ACC112 (cell line): Measurements from ENCODE around the gene ALKBH5.
"Not testable (repeated sequence)": the region's sequence is repeated elsewhere in the genome, so short reads cannot be mapped to it uniquely, and the experiment has no call there.

ENCODE experiments used
- H2AFZ ChIP-seq: fragments of 200-600 bp; sonication (generic); one replicate; pipeline ENCODE4 v1.6.0; 2017; ENCODE audit warnings: antibody characterized with exemption, low read length; ENCODE audit not compliant: unreplicated experiment
- H3K27ac ChIP-seq: fragments of 200-600 bp; sonication (generic); 2 replicates; pipeline ENCODE4 v1.5.1; 2014; ENCODE audit warnings: low read depth, mild to moderate bottlenecking, antibody characterized with exemption, low read length, moderate library complexity
- H3K27me3 ChIP-seq: fragments of 200-600 bp; sonication (generic); 2 replicates; pipeline ENCODE4 v1.6.1; 2014; ENCODE audit warnings: mild to moderate bottlenecking, antibody characterized with exemption, low read length, moderate library complexity, mixed read lengths; ENCODE audit not compliant: insufficient read depth
- H3K36me3 ChIP-seq: fragments of 200-600 bp; sonication (generic); 2 replicates; pipeline ENCODE4 v1.6.1; 2016; ENCODE audit warnings: mild to moderate bottlenecking, antibody characterized with exemption, low read length, moderate library complexity, mixed read lengths; ENCODE audit not compliant: insufficient read depth
- H3K4me1 ChIP-seq: fragments of 200-600 bp; sonication (generic); one replicate; pipeline ENCODE4 v1.6.1; 2016; ENCODE audit warnings: low read length, mixed read lengths; ENCODE audit not compliant: insufficient read depth, unreplicated experiment, control insufficient read depth
- H3K4me3 ChIP-seq: fragments of 200-600 bp; sonication (generic); 2 replicates; pipeline ENCODE4 v1.5.1; 2014; ENCODE audit warnings: mild to moderate bottlenecking, low read depth, low read length
- H3K79me2 ChIP-seq: fragments of 200-600 bp; sonication (generic); one replicate; pipeline ENCODE4 v1.6.0; 2016; ENCODE audit warnings: low read length; ENCODE audit not compliant: control insufficient read depth, unreplicated experiment, insufficient read depth

ALKBH5 gene

GRCh38 chr17:18198530-18198929 is 14.9 kb downstream of the ALKBH5 start:
- Histone ChIP-seq H3K4me3 (no peak overlapping the region), H3K36me3 (peaks cover 16% of the 10 kb centered on the region), H3K27ac (no peak overlapping the region), H3K79me2 (peaks cover 85% of the 10 kb centered on the region), H2AFZ (no peak overlapping the region), H3K4me1 (no peaks in the 10 kb centered on the region), H3K27me3 (no peaks in the 10 kb centered on the region)

GRCh38 chr17:18201108-18201507 is 17.5 kb downstream of the ALKBH5 start:
- H3K4me3 ChIP-seq, result no peak overlapping the region
- H3K27ac ChIP-seq, result no peak overlapping the region
- no peaks in the 10 kb centered on the region for H3K4me1 ChIP-seq
- no peaks in the 10 kb centered on the region for H3K27me3 ChIP-seq
- no peak overlapping the region for H2AFZ ChIP-seq
- peaks cover 72% of the 10 kb centered on the region for H3K79me2 ChIP-seq
- peaks cover 14% of the 10 kb centered on the region for H3K36me3 ChIP-seq

GRCh38 chr17:18203308-18203707 is 19.7 kb downstream of the ALKBH5 start:
- no peak overlapping the region for H3K4me3 ChIP-seq
- H2AFZ ChIP-seq, result no peak overlapping the region

GRCh38 chr17:18205861-18206260 is 22.2 kb downstream of the ALKBH5 start:
- H3K36me3 ChIP-seq, result peaks cover 22% of the 10 kb centered on the region

More at GRCh38 chr17:18203308-18203707, 19.7 kb downstream of the ALKBH5 start:
- H3K79me2 ChIP-seq, result peaks cover 53% of the 10 kb centered on the region
- H3K27me3 ChIP-seq, result no peaks in the 10 kb centered on the region
- H3K36me3 ChIP-seq, result peaks cover 15% of the 10 kb centered on the region; the same call in 1 of the 2 replicates
- H3K27ac ChIP-seq, result no peak overlapping the region
- H3K4me1 ChIP-seq, result no peaks in the 10 kb centered on the region

GRCh38 chr17:18206962-18207361 is 23.3 kb downstream of the ALKBH5 start:
- H3K27me3 ChIP-seq, result no peaks in the 10 kb centered on the region
- no peak overlapping the region for H3K4me3 ChIP-seq
- no peak overlapping the region for H2AFZ ChIP-seq
- H3K79me2 ChIP-seq, result peaks cover 21% of the 10 kb centered on the region
- H3K27ac ChIP-seq, result no peak overlapping the region
- H3K4me1 ChIP-seq, result no peaks in the 10 kb centered on the region
- H3K36me3 ChIP-seq, result peaks cover 22% of the 10 kb centered on the region

More at GRCh38 chr17:18205861-18206260, 22.2 kb downstream of the ALKBH5 start:
- H3K4me1 ChIP-seq, result no peaks in the 10 kb centered on the region
- H2AFZ ChIP-seq, result no peak overlapping the region
- no peak overlapping the region for H3K4me3 ChIP-seq
- peaks cover 29% of the 10 kb centered on the region for H3K79me2 ChIP-seq
- H3K27ac ChIP-seq, result no peak overlapping the region
- H3K27me3 ChIP-seq, result no peaks in the 10 kb centered on the region

- Histone ChIP-seq H2AFZ (no peak overlapping the region), H3K27me3 (no peaks in the 10 kb centered on the region), H3K4me3 (no peak overlapping the region), H3K36me3 (peaks cover 22% of the 10 kb centered on the region), H3K79me2 (peaks cover 15% of the 10 kb centered on the region), H3K27ac (no peak overlapping the region), H3K4me1 (no peaks in the 10 kb centered on the region)
Measured at GRCh38 chr17:18208092-18208491, 24.5 kb downstream of the ALKBH5 start.

GRCh38 chr17:18213666-18214270 is 30.1 kb downstream of the ALKBH5 start:
- no peak overlapping the region for H3K4me3 ChIP-seq
- H3K36me3 ChIP-seq, result peaks cover 10% of the 10 kb centered on the region
- H3K27me3 ChIP-seq, result no peaks in the 10 kb centered on the region
- no peak overlapping the region for H2AFZ ChIP-seq
- H3K27ac ChIP-seq, result no peak overlapping the region
- no peaks in the 10 kb centered on the region for H3K79me2 ChIP-seq
- peaks cover 5% of the 10 kb centered on the region for H3K4me1 ChIP-seq

- not testable (repeated sequence) for H2AFZ ChIP-seq, H3K36me3 ChIP-seq, H3K79me2 ChIP-seq, H3K27me3 ChIP-seq, H3K27ac ChIP-seq, H3K4me3 ChIP-seq
- peaks cover 27% of the 10 kb centered on the region for H3K4me1 ChIP-seq
Measured at GRCh38 chr17:18216906-18217305, 33.3 kb downstream of the ALKBH5 start.

GRCh38 chr17:18217412-18218015 is 33.9 kb downstream of the ALKBH5 start:
- H3K79me2 ChIP-seq, result no peaks in the 10 kb centered on the region
- peaks cover 27% of the 10 kb centered on the region for H3K4me1 ChIP-seq
- H3K27ac ChIP-seq, result no peak overlapping the region
- H3K27me3 ChIP-seq, result no peaks in the 10 kb centered on the region
- no peak overlapping the region for H2AFZ ChIP-seq
- no peaks in the 10 kb centered on the region for H3K36me3 ChIP-seq
- no peak overlapping the region for H3K4me3 ChIP-seq

GRCh38 chr17:18218756-18219415 is 35.3 kb downstream of the ALKBH5 start:
- Histone ChIP-seq H2AFZ (no peak overlapping the region), H3K79me2 (no peaks in the 10 kb centered on the region), H3K36me3 (no peaks in the 10 kb centered on the region), H3K27me3 (no peaks in the 10 kb centered on the region), H3K4me1 (peaks cover 28% of the 10 kb centered on the region), H3K27ac (no peak overlapping the region), H3K4me3 (no peak overlapping the region)

- Histone ChIP-seq H2AFZ (peak overlapping the region; percentile 72), H3K4me1 (peaks cover 39% of the 10 kb centered on the region), H3K4me3 (no peak overlapping the region), H3K27ac (peak overlapping the region; percentile 68), H3K27me3 (no peaks in the 10 kb centered on the region), H3K36me3 (no peaks in the 10 kb centered on the region), H3K79me2 (peaks cover 32% of the 10 kb centered on the region)
Measured at GRCh38 chr17:18224053-18224386, 40.4 kb downstream of the ALKBH5 start.
